HG02938 (cell line): ENCODE data around the gene HIVEP2.

Experiments used
- ATAC-seq: cut with Tn5 transposase; IDR thresholded peaks from one replicate; pipeline ENCODE4 v1.9.1; 2021; ENCODE audit warnings: mild to moderate bottlenecking, moderate library complexity; ENCODE audit not compliant: unreplicated experiment

HIVEP2 gene

DNA sequence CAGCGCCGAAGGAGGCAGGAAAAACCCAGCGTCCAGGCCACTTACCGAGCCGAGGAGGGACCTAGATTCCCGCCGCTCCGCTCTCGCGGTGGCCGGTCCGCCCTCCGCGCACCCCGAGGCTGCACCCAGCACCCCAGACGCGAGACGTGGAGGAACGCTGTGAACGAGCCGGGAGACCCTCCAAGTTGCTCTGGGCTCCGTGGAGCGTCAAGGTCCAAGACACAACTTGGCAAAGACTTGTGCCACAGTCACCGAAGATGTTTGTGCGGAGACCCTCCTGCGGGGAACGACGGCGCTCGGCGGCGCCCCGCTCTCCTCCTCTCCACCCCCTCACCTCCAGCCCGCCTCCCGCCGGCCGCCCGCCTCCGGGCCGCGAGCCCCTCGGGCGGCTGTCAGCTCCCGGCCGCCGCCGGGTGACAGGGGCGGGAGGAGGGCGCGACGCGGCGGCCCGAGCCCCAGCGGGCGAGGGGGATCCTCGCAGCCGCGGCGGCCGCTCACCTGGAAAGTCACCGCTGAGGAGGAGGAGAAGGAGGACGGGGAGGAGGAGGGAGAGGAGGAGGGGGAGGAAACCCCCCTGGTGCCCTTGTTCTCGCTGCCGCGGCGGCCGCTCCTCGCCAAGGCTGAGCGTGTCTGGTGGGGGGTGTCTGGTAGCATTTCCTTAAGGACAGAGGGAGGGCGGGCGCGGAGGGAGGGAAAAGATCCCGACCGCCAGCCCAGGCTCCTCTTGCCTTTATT is 637 bp upstream of the HIVEP2 start:
- ATAC-seq, result no peak

DNA sequence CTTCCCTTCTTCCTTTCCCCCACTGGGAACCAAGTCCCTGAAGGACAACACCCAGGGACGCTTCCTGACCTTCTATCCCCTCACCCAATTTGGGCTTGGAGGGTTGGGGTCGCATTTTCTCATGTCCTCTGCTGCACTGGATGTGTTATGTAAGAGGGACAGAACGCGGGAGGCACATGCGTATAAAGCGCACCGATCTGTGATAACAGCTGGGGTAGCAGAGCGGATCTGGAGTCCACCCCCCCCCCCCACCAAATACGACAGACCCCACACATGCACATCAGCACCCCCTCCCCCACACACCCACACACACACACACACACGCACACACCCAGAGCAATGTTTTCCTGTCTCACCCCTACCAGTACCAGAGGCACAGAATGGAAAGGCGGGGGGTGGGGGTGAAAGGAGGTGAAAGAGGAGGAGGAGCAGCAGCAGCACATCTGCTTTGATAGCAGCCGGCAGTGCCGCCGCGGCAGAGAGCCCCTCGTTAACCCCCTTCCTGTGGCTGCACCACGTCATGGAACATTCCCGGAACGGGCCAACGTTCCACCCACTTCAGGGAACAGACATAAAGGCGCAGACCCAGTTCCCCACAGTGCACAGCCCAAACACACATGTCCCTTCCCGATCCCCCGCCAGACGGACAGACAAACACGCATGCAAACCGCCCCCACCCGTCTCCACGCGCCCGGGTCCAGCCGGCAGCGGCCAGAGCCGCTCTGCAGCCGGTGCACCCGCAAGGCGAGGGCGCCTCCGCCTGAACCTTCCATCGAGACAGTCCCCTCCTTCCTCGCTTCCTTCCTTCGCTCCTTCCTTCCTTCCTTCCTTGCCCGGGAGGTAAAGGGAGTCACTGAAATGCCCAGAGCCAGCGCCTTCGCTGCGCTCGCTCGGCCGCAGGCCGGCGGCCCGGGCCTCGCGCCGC is 590 bp downstream of the HIVEP2 start:
- ATAC-seq, result no peak

GRCh38 chr6:142943711-142944123 is 1.3 kb downstream of the HIVEP2 start:
- no peak for ATAC-seq

- no peak for ATAC-seq
These were observed 2.2 kb downstream of the HIVEP2 start for GRCh38 chr6:142942805-142943227.

- ATAC-seq, result no peak
These were observed 2.7 kb downstream of the HIVEP2 start for GRCh38 chr6:142942238-142942637.

DNA sequence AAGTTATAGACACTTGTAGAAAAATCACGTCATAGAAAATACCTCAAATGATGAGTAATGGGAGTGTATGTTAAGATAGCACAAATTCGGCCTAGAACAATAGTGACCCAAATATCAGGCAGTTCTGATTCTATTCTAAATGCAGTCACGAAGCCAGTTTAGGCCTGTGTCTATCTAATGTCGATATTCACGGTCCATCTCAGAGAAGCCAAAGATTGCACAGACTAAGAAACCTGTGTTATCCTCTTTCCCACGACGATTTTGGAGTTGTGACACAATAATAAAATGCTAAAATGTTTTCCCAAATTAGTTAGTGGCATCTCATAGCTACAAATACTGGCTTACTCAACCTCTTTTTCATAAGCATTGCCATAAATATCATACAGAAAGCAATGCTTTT is 4.0 kb downstream of the HIVEP2 start:
- ATAC-seq, result no peak

- no peak for ATAC-seq
These were observed 4.5 kb downstream of the HIVEP2 start for GRCh38 chr6:142940487-142940886.

- ATAC-seq, result no peak
These were observed 6.5 kb downstream of the HIVEP2 start for GRCh38 chr6:142938510-142938909.

GRCh38 chr6:142937986-142938385 is 7.0 kb downstream of the HIVEP2 start:
- ATAC-seq, result no peak

DNA sequence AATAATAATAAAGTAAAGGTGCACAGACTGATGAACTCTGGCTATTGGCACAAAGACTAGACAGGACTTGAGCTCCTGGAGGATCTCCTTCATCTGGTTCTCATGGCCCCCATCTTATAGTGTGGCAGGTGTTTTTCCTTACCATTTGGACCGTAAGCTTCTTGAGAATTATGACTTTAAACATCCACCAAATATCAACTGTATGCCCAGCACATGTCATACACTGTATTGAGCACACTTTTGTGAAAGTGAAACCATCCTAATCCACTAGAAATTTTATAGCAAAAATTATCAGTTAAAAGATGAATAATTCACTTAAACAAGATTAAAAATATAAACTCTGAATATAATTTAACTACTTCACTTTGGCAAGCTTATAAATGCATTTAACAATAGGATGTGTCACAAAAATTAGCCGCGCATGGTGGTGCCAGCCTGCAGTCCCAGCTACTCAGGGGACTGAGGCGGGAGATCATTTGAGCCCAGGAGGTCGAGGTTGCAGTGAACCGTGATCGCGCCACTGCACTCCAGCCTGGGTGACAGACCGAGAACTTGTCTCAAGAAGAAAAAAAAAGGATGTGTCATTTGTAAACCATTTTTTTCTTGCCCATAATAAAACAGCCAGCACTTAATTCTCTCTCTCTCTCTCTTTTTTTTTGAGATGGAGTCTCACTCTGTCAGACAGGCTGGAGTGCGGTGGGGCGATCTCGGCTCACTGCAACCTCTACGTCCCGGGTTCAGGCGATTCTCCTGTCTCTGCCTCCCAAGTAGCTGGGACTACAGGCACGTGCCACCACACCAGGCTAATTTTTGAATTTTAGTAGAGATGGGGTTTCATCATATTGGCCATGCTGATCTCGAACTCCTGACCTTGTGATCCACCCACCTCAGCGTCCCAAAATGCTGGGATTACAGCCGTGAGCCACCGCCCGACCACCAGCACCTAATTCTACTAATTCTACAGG is 9.1 kb downstream of the HIVEP2 start:
- peak; percentile 55 for ATAC-seq

DNA sequence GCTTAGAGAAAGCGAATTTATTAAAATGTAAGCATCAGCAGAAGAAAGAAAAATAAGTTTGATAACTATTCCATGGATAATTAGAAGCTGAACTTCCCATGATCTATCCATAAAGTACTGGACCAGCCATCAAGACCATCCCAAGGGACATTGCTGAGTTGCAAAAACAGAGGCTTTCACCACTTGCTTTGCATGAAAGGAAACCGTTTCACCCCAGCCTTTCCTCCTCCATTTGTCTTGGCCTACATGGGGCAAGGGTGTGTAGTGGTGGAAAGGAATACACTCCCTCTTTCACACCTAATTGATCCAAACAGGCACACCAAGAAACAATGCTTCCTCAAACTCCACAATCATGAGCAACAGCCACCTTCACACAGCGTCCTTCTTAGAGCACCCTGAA is 10.4 kb downstream of the HIVEP2 start:
- ATAC-seq, result no peak

DNA sequence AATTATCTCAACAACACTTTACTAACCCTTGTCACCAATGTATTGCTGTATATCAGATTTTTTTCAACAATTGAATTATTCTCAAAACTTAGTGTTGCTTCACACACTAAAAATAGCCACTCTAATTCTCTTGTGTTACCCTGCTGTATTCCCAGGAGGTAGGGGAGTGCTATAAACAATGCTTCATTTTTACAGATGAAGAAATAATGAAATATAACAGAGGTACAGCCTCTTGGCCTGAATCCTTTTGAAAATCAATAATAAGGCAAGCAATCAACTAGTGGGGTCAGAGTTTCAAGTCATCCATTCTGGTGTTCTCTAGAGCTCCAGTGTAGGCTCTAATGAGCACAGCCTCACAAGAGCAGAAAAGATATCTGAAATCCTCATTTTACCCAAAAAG is 10.9 kb downstream of the HIVEP2 start:
- no peak for ATAC-seq

DNA sequence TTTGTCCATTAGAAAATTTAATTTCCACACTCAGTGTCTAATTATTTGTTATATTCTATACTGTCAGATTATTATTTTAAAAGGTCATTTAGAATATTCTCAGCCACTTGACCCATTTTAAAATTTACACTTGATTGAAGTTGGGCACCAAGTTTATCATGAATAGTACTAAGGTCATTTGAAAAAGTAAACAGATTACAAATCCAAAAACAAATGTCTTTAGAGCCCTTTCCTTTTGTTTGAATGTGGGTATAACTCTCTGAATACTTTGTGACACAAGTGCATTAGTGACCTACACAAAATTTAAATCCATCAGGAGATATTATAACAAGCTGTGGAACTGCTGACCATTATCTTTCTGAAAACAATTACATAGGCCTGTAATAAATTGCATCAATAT is 11.3 kb downstream of the HIVEP2 start:
- no peak for ATAC-seq

GRCh38 chr6:142932889-142933288 is 12.1 kb downstream of the HIVEP2 start:
- no peak for ATAC-seq

- no peak for ATAC-seq
These were observed 15.1 kb downstream of the HIVEP2 start for GRCh38 chr6:142929751-142930358.

DNA sequence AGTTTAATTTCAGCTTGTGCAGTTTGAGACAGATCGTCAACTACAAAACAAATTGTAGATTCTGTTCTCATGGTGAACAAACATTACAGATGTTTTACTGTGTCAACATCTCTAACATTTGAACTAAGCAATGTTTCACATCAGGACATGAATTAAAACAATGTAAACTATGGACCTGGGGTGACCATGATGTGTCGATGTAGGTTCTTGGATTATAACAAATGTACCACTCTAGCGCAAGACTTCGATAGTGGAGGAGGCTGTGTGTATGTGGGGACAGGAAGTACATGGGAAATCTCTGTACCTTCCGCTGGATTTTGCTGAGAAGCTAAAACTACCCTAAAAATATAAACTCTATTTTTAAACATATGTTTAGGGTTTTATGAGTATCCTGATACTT is 17.1 kb downstream of the HIVEP2 start:
- ATAC-seq, result peak; percentile 26

DNA sequence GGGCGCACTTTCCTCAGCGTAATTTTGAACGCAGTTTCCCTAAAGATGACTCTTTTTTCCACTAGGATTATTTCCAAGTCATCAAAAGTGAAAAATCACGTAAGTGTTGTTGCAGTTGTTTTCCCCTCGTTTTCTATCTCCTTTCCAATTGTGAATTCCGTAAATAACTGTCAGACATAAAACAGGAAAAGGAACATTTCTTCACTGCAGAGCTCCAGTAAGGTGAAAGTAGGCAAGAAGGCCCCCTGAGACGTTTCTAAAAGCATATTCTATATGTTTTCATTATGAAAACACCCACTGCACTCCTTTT is 17.8 kb downstream of the HIVEP2 start:
- no peak for ATAC-seq

- peak; percentile 88 for ATAC-seq
These were observed 18.3 kb downstream of the HIVEP2 start for GRCh38 chr6:142926494-142927270.

- no peak for ATAC-seq
These were observed 18.8 kb downstream of the HIVEP2 start for GRCh38 chr6:142926177-142926493.

- ATAC-seq, result no peak
These were observed 19.3 kb downstream of the HIVEP2 start for GRCh38 chr6:142925575-142926110.
